ENCODE measurements around the gene MLIP.

GRCh38 chr6:54125493-54125892 is 14.2 kb downstream of the MLIP start:
- TF ChIP-seq POLR2A (IDR thresholded peaks at IDR 0.05) (no peak), CTCF (IDR thresholded peaks at IDR 0.05) (no peak), POLR2AphosphoS5 (IDR thresholded peaks at IDR 0.05; ENCODE audit: insufficient read depth in 1 of 2, low read depth in 1 of 2) (no peak)

All from vagina (tissue), 2 donors.